Ascending aorta (tissue), 2 donors: Measurements from ENCODE around the gene CNOT1. TPM values are rescaled to one million over a fixed set of nuclear protein-coding genes. Genes with fewer than 3 reads are reported as not detected.
"Not testable (repeated sequence)": the region's sequence is repeated elsewhere in the genome, so short reads cannot be mapped to it uniquely, and the experiment has no call there.

Experiments
- DNase-seq, 2 donors: peaks; one replicate each; pipeline ENCODE4 v3.0.0-alpha.2; 2019; ENCODE audit warnings: low spot score in 2 of 2
- H3K27ac ChIP-seq, 2 donors: fragments of 200-600 bp; sonication (generic); one replicate each; pipeline ENCODE4 v1.5.1; 2016 to 2017; ENCODE audit warnings: mild to moderate bottlenecking in 1 of 2
- H3K27me3 ChIP-seq: fragments of 200-600 bp; sonication (generic); one replicate; pipeline ENCODE4 v1.5.1; 2017
- H3K36me3 ChIP-seq, 2 donors: fragments of 200-600 bp; sonication (generic); one replicate each; pipeline ENCODE4 v1.5.1; 2016
- H3K4me1 ChIP-seq, 2 donors: fragments of 200-600 bp; sonication (generic); one replicate each; pipeline ENCODE4 v1.5.1; 2016 to 2017; ENCODE audit warnings: mild to moderate bottlenecking in 1 of 2
- H3K4me3 ChIP-seq, 2 donors: fragments of 200-600 bp; sonication (generic); one replicate each; pipeline ENCODE4 v1.5.1; 2016 to 2017; ENCODE audit warnings: mild to moderate bottlenecking in 1 of 2
- H3K9me3 ChIP-seq, 2 donors: fragments of 200-600 bp; sonication (generic); one replicate each; pipeline ENCODE4 v1.5.1; 2016
- intact Hi-C: fragments of 100-400 bp; cut with DNase I; formaldehyde crosslinking; loops from one replicate; pipeline ENCODE4 v1.15.1; 2023
- total RNA-seq: library from RNA; depleted of rRNA; stranded (reverse); fragments of >200 nt; gene quantifications from one replicate; pipeline ENCODE4 v1.1.0, GENCODE V29; 2016
- TF ChIP-seq, protein P1 (sequence below), 3 experiments: fragments of 200-600 bp in 2 of 3; fragments of 450-650 bp in 1 of 3; sonication (generic) in 2 of 3; IDR thresholded peaks; one replicate each; pipeline ENCODE4 v1.5.1; 2016 to 2019; ENCODE audit warnings: antibody characterized with exemption in 3 of 3, mild to moderate bottlenecking in 1 of 3, moderate library complexity in 1 of 3

The CNOT1 gene
- total RNA-seq, 1 donor from 2014 or later, result 324 TPM

DNA sequence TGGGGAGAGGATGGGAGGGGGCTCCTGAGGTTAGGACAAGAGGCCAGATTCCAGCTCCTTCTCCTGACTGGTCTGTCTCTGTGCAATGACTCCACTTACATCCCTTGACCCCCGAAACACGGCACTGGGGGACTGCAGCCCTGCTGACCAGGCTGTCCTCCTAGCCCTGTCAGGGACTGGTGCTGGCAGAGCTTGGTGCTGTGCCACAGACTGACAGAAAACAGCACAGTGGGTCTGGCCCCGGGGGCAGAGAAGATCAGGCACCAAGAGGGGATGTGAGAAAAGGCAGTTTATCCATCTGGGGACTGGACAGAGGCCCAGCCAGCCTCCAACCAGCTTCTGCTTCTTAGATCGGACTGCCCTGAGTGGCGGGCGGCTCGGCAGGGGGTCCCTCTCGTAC, 35.6 kb upstream of the CNOT1 start:
- intact Hi-C loops, result no loop called here
- no peaks in the 10 kb centered on the region for H3K4me1 ChIP-seq
- TF ChIP-seq, protein P1, sequence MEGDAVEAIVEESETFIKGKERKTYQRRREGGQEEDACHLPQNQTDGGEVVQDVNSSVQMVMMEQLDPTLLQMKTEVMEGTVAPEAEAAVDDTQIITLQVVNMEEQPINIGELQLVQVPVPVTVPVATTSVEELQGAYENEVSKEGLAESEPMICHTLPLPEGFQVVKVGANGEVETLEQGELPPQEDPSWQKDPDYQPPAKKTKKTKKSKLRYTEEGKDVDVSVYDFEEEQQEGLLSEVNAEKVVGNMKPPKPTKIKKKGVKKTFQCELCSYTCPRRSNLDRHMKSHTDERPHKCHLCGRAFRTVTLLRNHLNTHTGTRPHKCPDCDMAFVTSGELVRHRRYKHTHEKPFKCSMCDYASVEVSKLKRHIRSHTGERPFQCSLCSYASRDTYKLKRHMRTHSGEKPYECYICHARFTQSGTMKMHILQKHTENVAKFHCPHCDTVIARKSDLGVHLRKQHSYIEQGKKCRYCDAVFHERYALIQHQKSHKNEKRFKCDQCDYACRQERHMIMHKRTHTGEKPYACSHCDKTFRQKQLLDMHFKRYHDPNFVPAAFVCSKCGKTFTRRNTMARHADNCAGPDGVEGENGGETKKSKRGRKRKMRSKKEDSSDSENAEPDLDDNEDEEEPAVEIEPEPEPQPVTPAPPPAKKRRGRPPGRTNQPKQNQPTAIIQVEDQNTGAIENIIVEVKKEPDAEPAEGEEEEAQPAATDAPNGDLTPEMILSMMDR (IDR thresholded peaks at IDR 0.05), result no peak

DNA sequence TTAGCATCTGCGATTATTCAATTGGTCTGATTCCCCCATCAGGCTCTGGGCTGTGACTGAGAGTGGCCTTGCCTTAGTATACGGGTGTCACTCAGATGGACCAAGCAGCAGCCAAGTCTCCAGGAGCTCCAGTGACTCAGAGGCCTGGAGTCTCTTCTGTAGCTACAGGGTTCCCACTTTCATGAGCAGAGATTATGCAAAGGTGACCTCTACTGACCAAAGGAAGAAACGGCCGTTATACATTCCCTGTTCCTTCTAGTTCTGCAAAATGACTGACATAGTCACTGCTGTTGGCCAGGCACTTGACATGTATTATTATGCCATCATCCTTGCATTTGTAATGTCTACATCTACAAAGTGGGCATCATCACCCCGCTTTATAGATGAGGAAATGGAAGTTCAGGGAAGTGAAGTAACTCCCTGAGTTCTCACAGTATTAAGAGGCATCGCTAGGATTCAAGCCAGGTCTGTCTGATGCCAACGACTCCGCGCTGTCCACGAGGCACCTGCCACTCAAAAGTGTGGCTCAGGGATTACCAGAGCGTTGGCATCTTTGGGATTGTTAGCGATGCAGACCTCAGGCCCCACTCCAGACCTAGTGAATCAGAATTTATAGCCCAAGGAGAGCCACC, 31.7 kb upstream of the CNOT1 start:
- Histone ChIP-seq H3K4me1 (no peaks in the 10 kb centered on the region), H3K9me3 (no peaks in the 10 kb centered on the region), H3K27me3 (no peaks in the 10 kb centered on the region), H3K4me3 (no peak overlapping the region), H3K27ac (no peak overlapping the region), H3K36me3 (no peaks in the 10 kb centered on the region)
- intact Hi-C loops, result loop anchor here (5.0 kb wide), 2 partner anchors 149 to 324 kb away; no protein-coding TSS in a partner anchor
- DNase-seq, result peak in 1 of 2 donors; percentile 74
- TF ChIP-seq, protein P1 (IDR thresholded peaks at IDR 0.05), result peak; percentile 27 to 57 (median 42)

More for the DNA sequence above, 35.6 kb upstream of the CNOT1 start:
- Histone ChIP-seq H3K36me3 (peaks cover 6 to 17% of the 10 kb centered on the region in 2 donors), H3K27me3 (no peaks in the 10 kb centered on the region), H3K9me3 (no peaks in the 10 kb centered on the region), H3K4me3 (no peak overlapping the region), H3K27ac (no peak overlapping the region)
- no peak for DNase-seq

DNA sequence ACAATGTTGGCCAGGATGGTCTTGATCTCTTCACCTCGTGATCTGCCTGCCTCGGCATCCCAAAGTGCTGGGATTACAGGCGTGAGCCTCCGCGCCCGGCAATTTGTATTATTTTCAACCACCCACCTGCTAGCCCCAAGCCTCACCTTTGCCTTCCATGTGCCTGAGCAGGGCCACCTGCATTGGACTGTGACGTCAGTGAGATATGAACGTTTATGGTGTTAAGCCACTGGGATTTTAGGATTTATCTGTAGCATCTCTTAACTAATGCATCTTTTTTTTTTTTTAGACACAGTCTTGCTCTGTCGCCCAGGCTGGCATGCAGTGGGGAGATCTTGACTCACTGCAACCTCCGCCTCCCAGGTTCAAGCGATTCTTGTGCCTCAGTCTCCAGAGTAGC, 30.3 kb upstream of the CNOT1 start:
- intact Hi-C loops, result loop anchor here (5.0 kb wide), 2 partner anchors 148 to 323 kb away; no protein-coding TSS in a partner anchor
- not testable (repeated sequence) for H3K4me1 ChIP-seq, DNase-seq, H3K36me3 ChIP-seq, H3K9me3 ChIP-seq, H3K27ac ChIP-seq, H3K27me3 ChIP-seq, H3K4me3 ChIP-seq

DNA sequence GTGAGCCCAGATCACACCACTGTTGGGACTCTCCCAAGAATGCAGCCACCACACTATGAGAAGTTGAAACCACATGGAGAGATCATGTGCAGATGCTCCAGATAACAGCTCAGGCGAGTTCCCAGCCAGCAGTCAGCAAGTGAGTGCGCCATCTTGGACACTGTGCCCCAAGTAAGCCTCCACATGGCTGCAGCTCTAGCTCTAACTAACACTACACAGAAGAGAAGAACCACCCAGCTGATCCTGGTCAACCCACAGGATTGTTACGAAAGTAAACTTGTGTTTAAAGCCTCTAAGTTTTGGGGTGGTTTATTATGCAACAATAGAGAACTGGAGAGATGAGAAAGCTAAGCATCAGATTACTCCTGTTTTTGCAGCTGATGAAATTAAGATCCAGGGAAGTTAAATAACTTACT, 29.2 kb upstream of the CNOT1 start:
- H3K4me1 ChIP-seq, result no peaks in the 10 kb centered on the region
- H3K27ac ChIP-seq, result no peak overlapping the region
- no peaks in the 10 kb centered on the region for H3K36me3 ChIP-seq
- no peak overlapping the region for H3K4me3 ChIP-seq
- H3K9me3 ChIP-seq, result no peaks in the 10 kb centered on the region
- TF ChIP-seq, protein P1 (IDR thresholded peaks at IDR 0.05), result no peak
- intact Hi-C loops, result no loop called here
- H3K27me3 ChIP-seq, result no peaks in the 10 kb centered on the region
- DNase-seq, result no peak

DNA sequence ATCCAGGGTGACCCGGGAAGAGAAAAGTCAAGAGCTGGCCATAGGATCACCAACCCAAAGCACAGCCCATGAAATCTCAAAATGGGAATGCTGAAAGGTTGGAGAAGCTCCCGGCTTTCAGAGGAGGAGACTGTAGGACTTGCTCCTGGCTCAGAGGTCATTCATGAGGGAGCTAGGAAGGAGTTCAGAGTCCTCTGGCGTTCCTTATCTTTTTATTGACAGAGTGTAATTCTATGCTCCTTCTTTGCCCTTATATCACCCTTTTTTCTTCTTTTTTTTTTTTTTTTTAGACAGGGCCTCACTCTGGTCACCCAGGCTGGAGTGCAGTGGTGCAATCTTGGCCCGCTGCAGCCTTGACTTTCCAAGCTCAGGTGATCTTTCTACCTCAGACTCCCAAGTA, 27.3 kb upstream of the CNOT1 start:
- Histone ChIP-seq H3K27ac (no peak overlapping the region), H3K36me3 (no peaks in the 10 kb centered on the region), H3K27me3 (no peaks in the 10 kb centered on the region), H3K4me3 (no peak overlapping the region), H3K9me3 (no peaks in the 10 kb centered on the region), H3K4me1 (no peaks in the 10 kb centered on the region)
- DNase-seq, result no peak
- TF ChIP-seq, protein P1 (IDR thresholded peaks at IDR 0.05), result no peak
- intact Hi-C loops, result no loop called here

DNA sequence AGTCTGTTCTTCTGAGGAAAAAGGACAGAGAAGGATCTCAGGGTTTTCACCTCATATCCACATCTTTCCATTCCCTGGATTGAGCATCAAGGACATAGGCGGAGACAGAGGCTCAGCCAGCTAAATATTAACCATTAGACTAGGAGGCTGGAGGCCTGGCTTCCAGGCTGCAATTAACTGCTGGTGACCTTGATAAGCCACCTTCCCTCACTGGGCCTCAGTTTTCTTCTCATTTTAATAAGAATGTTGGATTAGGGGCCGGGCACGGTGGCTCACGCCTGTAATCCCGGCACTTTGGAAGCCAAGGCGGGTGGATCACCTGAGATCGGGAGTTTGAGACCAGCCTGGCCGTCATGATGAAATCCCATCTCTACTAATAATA, 25.6 kb upstream of the CNOT1 start:
- no peak overlapping the region for H3K4me3 ChIP-seq
- no peak for DNase-seq
- TF ChIP-seq, protein P1 (IDR thresholded peaks at IDR 0.05), result no peak
- H3K9me3 ChIP-seq, result no peaks in the 10 kb centered on the region
- H3K4me1 ChIP-seq, result no peaks in the 10 kb centered on the region
- intact Hi-C loops, result no loop called here
- no peak overlapping the region for H3K27ac ChIP-seq
- no peaks in the 10 kb centered on the region for H3K27me3 ChIP-seq
- no peaks in the 10 kb centered on the region for H3K36me3 ChIP-seq
